Lung (tissue), 12 donors: ENCODE data around the gene ZNF418. TPM values are rescaled to one million over a fixed set of nuclear protein-coding genes. Genes with fewer than 3 reads are reported as not detected.
"Not testable (repeated sequence)": the region's sequence is repeated elsewhere in the genome, so short reads cannot be mapped to it uniquely, and the experiment has no call there.

Experiments
- ATAC-seq: fragments of 200-7000 bp; cut with Tn5 transposase; one replicate; pipeline ENCODE4 v1.9.1; 2020; ENCODE audit warnings: moderate number of reproducible peaks; ENCODE audit not compliant: insufficient read depth, low FRiP score
- DNase-seq, 3 donors: peaks; one replicate each; pipeline ENCODE4 v3.0.0-alpha.2; 2013 to 2017
- H3K27ac ChIP-seq, 2 donors: one replicate each; pipeline ENCODE4 v1.5.1; 2013; ENCODE audit warnings: mild to moderate bottlenecking in 2 of 2, moderate library complexity in 2 of 2, control low read depth in 1 of 2, inconsistent platforms in 1 of 2, low read depth in 1 of 2, low read length in 1 of 2
- H3K27me3 ChIP-seq, 3 donors: one replicate each; pipeline ENCODE4 v1.5.1; 2013; ENCODE audit warnings: low read length in 2 of 3; ENCODE audit not compliant: control insufficient read depth in 3 of 3, insufficient read depth in 3 of 3
- H3K36me3 ChIP-seq, 4 donors: one replicate each; pipeline ENCODE4 v1.5.1; 2013; ENCODE audit warnings: low read length in 4 of 4, mild to moderate bottlenecking in 1 of 4, moderate library complexity in 1 of 4; ENCODE audit not compliant: control insufficient read depth in 4 of 4, insufficient read depth in 4 of 4
- H3K4me1 ChIP-seq, 5 donors: one replicate each; pipeline ENCODE4 v1.5.1; 2013; ENCODE audit warnings: low read length in 5 of 5, mild to moderate bottlenecking in 2 of 5, moderate library complexity in 1 of 5; ENCODE audit not compliant: control insufficient read depth in 5 of 5, insufficient read depth in 5 of 5
- H3K4me3 ChIP-seq: one replicate; pipeline ENCODE4 v1.5.1; 2013; ENCODE audit warnings: mild to moderate bottlenecking, control low read depth, moderate library complexity
- H3K9ac ChIP-seq, 2 donors: one replicate each; pipeline ENCODE4 v1.5.1; 2013; ENCODE audit warnings: low read length in 2 of 2, control low read depth in 1 of 2; ENCODE audit not compliant: insufficient read depth in 1 of 2
- H3K9me3 ChIP-seq, 4 donors: one replicate each; pipeline ENCODE4 v1.5.1; 2013; ENCODE audit warnings: low read length in 3 of 4, mild to moderate bottlenecking in 1 of 4, moderate library complexity in 1 of 4; ENCODE audit not compliant: control insufficient read depth in 4 of 4, insufficient read depth in 3 of 4
- CTCF ChIP-seq: IDR thresholded peaks from 2 replicates; pipeline ENCODE4 v1.5.1; 2012; ENCODE audit warnings: mild to moderate bottlenecking; ENCODE audit errors: control extremely low read depth, extremely low read depth
- WGBS, 2 donors: extraction: QIAGEN DNeasy Blood & Tissue Kit; methylation state at CpG; one replicate each; pipeline ENCODE4 v1.1.7; 2013; 5-methylcytosine and 5-hydroxymethylcytosine counted together
- polyA plus RNA-seq, 2 donors: library from polyadenylated mRNA; stranded (reverse); fragments of 200-250 nt; gene quantifications; one replicate each; pipeline ENCODE4 v1.2.1, GENCODE V29; 2013
- total RNA-seq, 2 donors: library from RNA; depleted of rRNA in 1 of 2; stranded (reverse); fragments of >200 nt in 1 of 2; gene quantifications; one replicate each; pipeline ENCODE4 v1.2.1, GENCODE V29; 2014 to 2021
- donor health status: control.
- donor health status: control.
- donor health status: Bipolar disorder and iron deficiency.
- donor health status: healthy.
- donor health status: DM: yes; HTN: yes; CAD: no.

The ZNF418 gene
- total and polyA plus RNA-seq, 4 donors: 1.9 to 20.8 (median 4.8) TPM

DNA sequence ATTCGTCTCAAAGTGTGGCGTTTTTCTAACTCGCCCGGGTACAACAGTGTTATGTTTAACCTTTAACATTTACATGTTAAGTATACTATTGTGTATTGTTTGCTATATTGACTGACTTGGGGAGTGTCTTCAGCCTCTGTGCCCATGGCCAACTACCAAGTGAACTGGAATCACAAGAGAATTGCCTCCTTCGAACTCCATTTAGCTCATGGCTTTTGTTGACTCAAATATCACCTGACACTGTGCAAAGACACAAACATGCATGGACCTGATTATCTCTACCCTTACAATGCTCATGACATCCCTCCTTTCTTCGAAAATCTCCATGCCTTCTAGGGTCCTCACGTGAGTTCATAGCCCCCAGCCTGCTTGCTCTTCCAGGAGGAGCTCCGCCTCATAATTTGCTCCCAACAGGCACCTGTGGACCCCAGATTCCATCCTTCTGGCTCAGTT is 47.1 kb downstream of the ZNF418 start:
- no peak for TF ChIP-seq CTCF
- WGBS, 2 donors: 12 to 13% methylated on average over 8 of the region's 8 CpGs
- Histone ChIP-seq H3K4me3 (peak overlapping the region; percentile 65), H3K27me3 (no peaks in the 10 kb centered on the region), H3K36me3 (peaks cover 3 to 26% (median 8%) of the 10 kb centered on the region in 4 donors), H3K27ac (peak overlapping the region in 1 of 2 donors; percentile 61), H3K4me1 (peaks cover 0 to 9% (median 7%) of the 10 kb centered on the region in 5 donors), H3K9me3 (peaks cover 0 to 31% (median 3%) of the 10 kb centered on the region in 4 donors), H3K9ac (peak overlapping the region; percentile 37 to 87)
- DNase-seq (peak; percentile 16 to 46 (median 34)), ATAC-seq (no peak)

- Histone ChIP-seq H3K4me1 (peaks cover 0 to 9% (median 7%) of the 10 kb centered on the region in 5 donors), H3K27me3 (no peaks in the 10 kb centered on the region), H3K9ac (no peak overlapping the region), H3K4me3 (no peak overlapping the region), H3K27ac (no peak overlapping the region), H3K9me3 (peaks cover 0 to 26% (median 3%) of the 10 kb centered on the region in 4 donors), H3K36me3 (peaks cover 3 to 26% (median 8%) of the 10 kb centered on the region in 4 donors)
- DNase-seq (peak in 2 of 3 donors; percentile 54 to 73), ATAC-seq (no peak)
- TF ChIP-seq CTCF: no peak
- 39 to 49% methylated on average over 6 of the region's 6 CpGs for WGBS, 2 donors
Observed at GRCh38 chr19:57887195-57887941, 47.8 kb downstream of the ZNF418 start.

- no peaks in the 10 kb centered on the region for H3K27me3 ChIP-seq
- DNase-seq (no peak), ATAC-seq (no peak)
- H3K4me3 ChIP-seq: no peak overlapping the region
- 88 to 90% methylated on average over 3 of the region's 3 CpGs for WGBS, 2 donors
- H3K36me3 ChIP-seq: peaks cover 3 to 26% (median 8%) of the 10 kb centered on the region in 4 donors
- H3K9ac ChIP-seq: no peak overlapping the region
- H3K4me1 ChIP-seq: peaks cover 0 to 9% (median 7%) of the 10 kb centered on the region in 5 donors
- peaks cover 0 to 26% (median 3%) of the 10 kb centered on the region in 4 donors for H3K9me3 ChIP-seq
- TF ChIP-seq CTCF: no peak
- H3K27ac ChIP-seq: no peak overlapping the region
Observed at GRCh38 chr19:57886046-57886445, 49.2 kb downstream of the ZNF418 start.

DNA sequence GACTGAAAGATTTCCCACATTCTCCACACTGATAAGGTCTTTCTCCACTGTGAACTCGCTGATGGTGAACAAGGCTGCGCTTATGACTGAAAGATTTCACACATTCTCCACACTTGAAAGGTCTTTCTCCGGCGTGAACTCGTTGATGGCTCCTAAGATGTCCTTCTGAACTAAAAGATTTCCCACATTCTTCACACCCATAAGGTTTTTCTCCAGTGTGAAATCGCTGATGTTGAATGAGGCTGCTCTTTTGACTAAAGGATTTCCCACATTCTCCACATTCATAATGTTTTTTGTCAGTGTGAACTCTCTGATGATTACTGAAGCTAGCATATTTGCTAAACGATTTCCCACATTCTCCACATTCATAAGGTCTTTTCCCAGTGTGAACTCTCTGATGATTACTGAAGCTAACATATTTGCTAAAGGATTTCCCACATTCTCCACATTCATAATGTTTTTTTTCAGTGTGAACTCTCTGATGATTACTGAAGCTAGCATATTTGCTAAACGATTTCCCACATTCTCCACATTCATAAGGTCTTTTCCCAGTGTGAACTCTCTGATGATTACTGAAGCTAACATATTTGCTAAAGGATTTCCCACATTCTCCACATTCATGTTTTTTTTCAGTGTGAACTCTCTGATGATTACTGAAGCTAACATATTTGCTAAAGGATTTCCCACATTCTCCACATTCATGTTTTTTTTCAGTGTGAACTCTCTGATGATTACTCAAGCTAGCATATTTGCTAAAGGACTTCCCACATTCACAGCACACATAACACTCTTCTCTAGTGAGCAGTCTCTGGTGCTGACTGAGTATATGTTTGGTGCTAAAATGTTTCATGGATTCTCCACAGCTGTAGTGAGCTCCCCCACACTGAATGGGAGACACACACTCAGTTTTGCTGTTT is 61.1 kb downstream of the ZNF418 start:
- peaks cover 12 to 60% (median 37%) of the 10 kb centered on the region in 4 donors for H3K9me3 ChIP-seq
- not testable (repeated sequence) for ATAC-seq, H3K27ac ChIP-seq, H3K4me3 ChIP-seq, H3K9ac ChIP-seq, H3K27me3 ChIP-seq, H3K4me1 ChIP-seq, DNase-seq
- 95 to 97% methylated on average over 8 of the region's 8 CpGs for WGBS, 2 donors
- peaks cover 13 to 53% (median 40%) of the 10 kb centered on the region in 4 donors for H3K36me3 ChIP-seq
